IPS DF 6.9 (cell line): Measurements from ENCODE around the gene C8G.
A peak's percentile ranks its signal among the peaks of the same experiment; 100 is the strongest.

Experiments
- DNase-seq: peaks from one replicate; pipeline ENCODE4 v3.0.0-alpha.2; 2013; ENCODE audit warnings: low read depth, low spot score
- H3K27ac ChIP-seq: one replicate; pipeline ENCODE4 v1.5.1; 2013; ENCODE audit warnings: low read length, control low read depth
- H3K27me3 ChIP-seq: 2 replicates; pipeline ENCODE4 v1.6.1; 2013; ENCODE audit warnings: mild to moderate bottlenecking, low read length; ENCODE audit not compliant: control insufficient read depth, insufficient read depth
- H3K36me3 ChIP-seq: 2 replicates; pipeline ENCODE4 v1.6.1; 2013; ENCODE audit warnings: low read length; ENCODE audit not compliant: control insufficient read depth, insufficient read depth
- H3K4me1 ChIP-seq: 2 replicates; pipeline ENCODE4 v1.6.1; 2013; ENCODE audit warnings: low read length; ENCODE audit not compliant: control insufficient read depth, insufficient read depth
- H3K4me3 ChIP-seq: 2 replicates; pipeline ENCODE4 v1.5.1; 2013; ENCODE audit warnings: mild to moderate bottlenecking, low read length
- H3K9me3 ChIP-seq: 2 replicates; pipeline ENCODE4 v1.6.1; 2013; ENCODE audit warnings: low read length, inconsistent platforms; ENCODE audit not compliant: control insufficient read depth, insufficient read depth
- WGBS: extraction: QIAGEN DNeasy Blood & Tissue Kit; methylation state at CpG from one replicate; pipeline ENCODE4 v1.1.7; 2013; ENCODE audit warnings: mixed read lengths, missing lambda C conversion rate; ENCODE audit not compliant: insufficient read length, insufficient coverage; 5-methylcytosine and 5-hydroxymethylcytosine counted together

C8G gene

DNA sequence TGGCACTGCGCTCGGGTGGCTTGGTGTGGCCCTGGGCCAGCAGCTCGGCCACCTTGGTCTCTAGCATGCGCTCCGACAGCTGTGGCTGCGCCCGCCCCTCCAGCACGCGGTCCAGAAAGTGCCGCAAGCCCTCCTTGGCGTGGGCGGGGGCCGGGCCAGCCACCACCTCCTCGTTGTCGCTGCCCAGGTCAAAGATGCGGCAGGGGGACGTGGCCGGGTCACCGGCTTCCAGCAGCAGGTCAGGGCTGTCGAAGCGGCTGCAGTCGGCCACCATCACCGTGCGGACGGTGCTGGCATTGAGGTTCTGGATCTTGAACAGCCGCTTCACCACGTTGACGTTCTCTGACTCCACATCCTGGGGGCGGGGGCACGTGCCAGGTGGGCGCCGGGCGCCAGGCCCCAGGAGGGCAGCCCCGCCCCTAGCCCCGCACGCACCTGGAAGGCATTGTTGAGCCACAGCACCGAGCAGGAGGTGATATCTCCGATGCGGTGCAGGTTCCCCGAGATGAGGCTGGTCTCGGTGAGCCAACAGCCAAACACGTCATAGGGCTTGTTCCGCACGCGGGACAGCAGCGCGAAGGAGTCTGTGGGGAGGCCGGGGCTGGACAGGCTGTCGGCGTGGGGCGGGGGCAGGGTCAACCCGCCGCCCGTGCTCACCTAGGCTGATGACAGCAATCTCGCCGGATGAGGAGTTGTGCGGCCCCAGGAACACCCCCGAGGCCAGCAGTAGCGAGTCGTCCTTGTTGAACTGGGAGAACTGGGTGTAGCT is 2.7 kb upstream of the C8G start:
- Histone ChIP-seq H3K27ac (no peak overlapping the region), H3K27me3 (no peaks in the 10 kb centered on the region), H3K36me3 (peaks cover 26% of the 10 kb centered on the region), H3K4me3 (no peak overlapping the region), H3K9me3 (no peaks in the 10 kb centered on the region), H3K4me1 (peaks cover 5% of the 10 kb centered on the region; the same call in 1 of the 2 replicates)
- WGBS = no CpG with 5 or more reads among the region's 60 CpGs
- no peak for DNase-seq

DNA sequence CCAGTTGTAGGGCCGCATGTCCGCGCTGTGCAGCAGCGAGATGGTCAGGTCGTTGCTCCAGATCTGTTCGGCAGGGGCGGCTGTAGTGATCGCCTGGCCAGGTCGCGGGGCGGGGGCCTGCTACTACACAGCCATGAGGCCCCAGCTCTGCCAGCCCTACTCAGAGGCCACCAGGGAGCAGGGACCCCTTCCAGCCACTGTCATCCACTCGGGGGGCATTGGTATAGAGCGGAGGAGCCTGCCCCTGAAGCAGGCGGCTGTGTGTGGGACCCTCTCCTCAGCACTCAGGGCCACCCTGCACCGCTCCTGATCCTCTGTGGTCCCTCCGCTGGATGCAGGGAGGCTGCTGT is 2.2 kb upstream of the C8G start:
- peaks cover 26% of the 10 kb centered on the region for H3K36me3 ChIP-seq
- H3K4me1 ChIP-seq = peaks cover 5% of the 10 kb centered on the region; the same call in 1 of the 2 replicates
- no peak overlapping the region for H3K27ac ChIP-seq
- H3K27me3 ChIP-seq = no peaks in the 10 kb centered on the region
- no peak for DNase-seq
- no peak overlapping the region for H3K4me3 ChIP-seq
- H3K9me3 ChIP-seq = no peaks in the 10 kb centered on the region
- WGBS = no CpG with 5 or more reads among the region's 16 CpGs

DNA sequence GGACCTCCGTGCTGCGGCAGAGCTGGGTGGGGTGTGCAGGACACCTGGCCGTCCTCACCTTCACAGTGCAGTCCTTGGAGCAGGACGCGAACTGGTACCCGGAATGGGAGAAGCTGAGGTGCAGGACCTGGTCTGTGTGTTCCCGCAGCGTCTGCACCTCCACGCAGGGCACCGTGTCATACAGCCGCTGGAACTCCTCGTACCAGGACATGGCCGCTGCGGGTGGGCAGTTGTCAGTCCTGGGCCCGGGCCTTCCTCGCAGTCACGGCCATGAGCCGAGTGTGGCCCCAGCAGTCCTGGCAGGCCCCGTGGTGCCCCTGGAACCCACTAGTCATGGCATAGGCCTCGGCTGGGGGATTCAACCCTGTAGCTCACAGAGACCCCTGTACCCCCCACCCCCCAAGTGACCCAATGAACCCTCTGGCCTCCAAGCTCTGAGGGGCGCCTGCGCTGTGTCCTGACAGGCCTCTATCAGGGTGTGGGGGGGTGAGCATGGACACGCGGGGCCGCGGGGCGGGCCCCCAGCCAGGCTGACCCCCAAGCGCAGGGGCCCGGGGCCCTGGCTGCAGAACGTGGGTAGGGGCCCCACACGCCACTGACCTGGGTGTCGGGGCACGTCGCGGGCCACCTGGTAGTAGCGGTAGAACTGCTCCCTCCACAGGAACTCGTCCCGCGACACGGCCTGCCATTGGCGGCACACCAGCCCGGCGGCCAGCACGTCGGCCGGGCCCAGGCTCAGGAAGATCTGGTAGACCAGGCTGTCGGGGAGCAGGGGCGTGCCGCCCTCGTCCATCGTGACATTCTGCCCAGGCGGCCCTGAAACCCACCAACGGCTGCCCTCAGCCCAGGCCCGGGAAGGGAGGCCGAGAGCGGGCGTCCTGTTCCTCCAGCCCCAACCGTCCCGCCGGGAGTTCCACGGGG is 1.5 kb upstream of the C8G start:
- H3K9me3 ChIP-seq = no peaks in the 10 kb centered on the region
- no peak overlapping the region for H3K27ac ChIP-seq
- H3K4me1 ChIP-seq = peaks cover 5% of the 10 kb centered on the region; the same call in 1 of the 2 replicates
- no peak for DNase-seq
- WGBS = no CpG with 5 or more reads among the region's 61 CpGs
- no peaks in the 10 kb centered on the region for H3K27me3 ChIP-seq
- H3K36me3 ChIP-seq = peaks cover 26% of the 10 kb centered on the region
- peak overlapping the region; percentile 80 for H3K4me3 ChIP-seq

DNA sequence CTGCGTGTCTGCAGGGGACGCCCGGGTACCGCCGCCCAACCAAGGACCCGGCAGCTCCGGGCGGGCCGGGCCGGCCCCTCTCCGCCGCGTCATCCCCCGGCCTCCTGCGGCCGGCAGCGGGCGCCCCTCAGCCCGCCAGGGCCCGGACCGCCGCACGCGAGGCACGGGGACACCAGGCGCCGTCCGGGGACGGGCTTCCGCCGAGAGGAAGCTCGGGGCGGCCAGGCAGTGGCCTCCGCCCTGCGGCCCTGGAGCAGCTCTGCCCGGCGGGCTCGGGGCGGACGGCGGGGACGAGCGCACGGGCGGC is 878 bp upstream of the C8G start:
- H3K9me3 ChIP-seq = no peaks in the 10 kb centered on the region
- H3K27ac ChIP-seq = no peak overlapping the region
- DNase-seq = no peak
- no peaks in the 10 kb centered on the region for H3K27me3 ChIP-seq
- peaks cover 5% of the 10 kb centered on the region; the same call in 1 of the 2 replicates for H3K4me1 ChIP-seq
- H3K36me3 ChIP-seq = peaks cover 26% of the 10 kb centered on the region
- peak overlapping the region; percentile 80 for H3K4me3 ChIP-seq
- no CpG with 5 or more reads among the region's 45 CpGs for WGBS

DNA sequence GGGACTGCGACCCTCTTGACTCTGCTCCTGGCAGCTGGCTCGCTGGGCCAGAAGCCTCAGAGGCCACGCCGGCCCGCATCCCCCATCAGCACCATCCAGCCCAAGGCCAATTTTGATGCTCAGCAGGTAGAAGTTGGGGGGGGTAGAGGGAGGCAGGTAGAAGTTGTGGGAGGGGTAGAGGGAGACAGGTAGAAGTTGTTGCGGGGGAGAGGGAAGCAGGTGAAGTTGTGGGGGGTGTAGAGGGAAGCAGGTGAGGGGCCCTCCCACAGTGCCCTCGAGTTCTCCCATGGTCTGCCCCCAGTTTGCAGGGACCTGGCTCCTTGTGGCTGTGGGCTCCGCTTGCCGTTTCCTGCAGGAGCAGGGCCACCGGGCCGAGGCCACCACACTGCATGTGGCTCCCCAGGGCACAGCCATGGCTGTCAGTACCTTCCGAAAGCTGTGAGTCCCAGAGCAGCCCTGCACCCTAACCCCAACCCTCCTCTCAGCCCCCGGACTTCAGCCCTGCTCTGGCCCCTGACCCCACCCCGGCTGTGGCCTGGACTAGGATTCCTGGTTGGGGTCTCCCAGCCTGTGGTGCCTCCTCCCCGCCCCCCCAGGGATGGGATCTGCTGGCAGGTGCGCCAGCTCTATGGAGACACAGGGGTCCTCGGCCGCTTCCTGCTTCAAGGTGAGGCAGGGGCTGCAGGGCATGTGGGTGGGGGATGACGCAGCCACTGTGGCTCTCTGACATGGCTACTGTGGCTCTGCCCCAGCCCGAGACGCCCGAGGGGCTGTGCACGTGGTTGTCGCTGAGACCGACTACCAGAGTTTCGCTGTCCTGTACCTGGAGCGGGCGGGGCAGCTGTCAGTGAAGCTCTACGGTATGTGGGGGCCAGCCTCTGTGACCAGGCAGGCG is 537 bp downstream of the C8G start:
- no peak overlapping the region for H3K4me3 ChIP-seq
- no peak overlapping the region for H3K27ac ChIP-seq
- H3K36me3 ChIP-seq = peaks cover 18% of the 10 kb centered on the region
- H3K27me3 ChIP-seq = no peaks in the 10 kb centered on the region
- H3K4me1 ChIP-seq = peaks cover 5% of the 10 kb centered on the region; the same call in 1 of the 2 replicates
- WGBS = no CpG with 5 or more reads among the region's 30 CpGs
- no peaks in the 10 kb centered on the region for H3K9me3 ChIP-seq
- DNase-seq = no peak

DNA sequence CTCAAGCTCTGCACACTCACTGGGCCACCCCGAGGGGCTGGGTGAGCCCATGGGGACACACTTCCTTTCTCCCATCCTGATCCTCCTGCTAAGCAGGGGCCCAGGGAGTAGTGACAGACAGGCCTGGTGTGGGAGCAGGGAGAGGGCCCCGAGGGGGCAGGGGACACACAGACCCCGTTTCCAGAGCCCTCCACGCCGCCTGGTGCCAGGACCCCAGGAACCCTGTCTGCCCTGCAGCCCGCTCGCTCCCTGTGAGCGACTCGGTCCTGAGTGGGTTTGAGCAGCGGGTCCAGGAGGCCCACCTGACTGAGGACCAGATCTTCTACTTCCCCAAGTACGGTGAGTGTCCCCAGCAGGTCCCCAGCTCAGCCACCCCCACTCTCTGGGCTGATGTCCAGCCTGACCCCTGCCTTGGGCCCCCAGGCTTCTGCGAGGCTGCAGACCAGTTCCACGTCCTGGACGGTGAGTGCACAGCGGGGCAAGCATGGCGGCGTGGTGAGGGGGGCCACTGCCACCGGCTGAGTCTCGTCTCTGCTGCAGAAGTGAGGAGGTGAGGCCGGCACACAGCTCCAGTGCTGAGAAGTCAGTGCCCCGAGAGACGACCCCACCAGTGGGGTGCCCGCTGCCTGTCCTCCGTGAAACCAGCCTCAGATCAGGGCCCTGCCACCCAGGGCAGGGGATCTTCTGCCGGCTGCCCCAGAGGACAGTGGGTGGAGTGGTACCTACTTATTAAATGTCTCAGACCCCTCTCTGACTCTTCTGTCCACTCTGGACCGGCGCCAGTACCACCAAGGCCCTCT is 1.4 kb downstream of the C8G start:
- Histone ChIP-seq H3K9me3 (no peaks in the 10 kb centered on the region), H3K27me3 (no peaks in the 10 kb centered on the region), H3K4me3 (no peak overlapping the region), H3K36me3 (peaks cover 10% of the 10 kb centered on the region), H3K27ac (no peak overlapping the region), H3K4me1 (peaks cover 5% of the 10 kb centered on the region; the same call in 1 of the 2 replicates)
- no peak for DNase-seq
- no CpG with 5 or more reads among the region's 27 CpGs for whole genome bisulfite sequencing

DNA sequence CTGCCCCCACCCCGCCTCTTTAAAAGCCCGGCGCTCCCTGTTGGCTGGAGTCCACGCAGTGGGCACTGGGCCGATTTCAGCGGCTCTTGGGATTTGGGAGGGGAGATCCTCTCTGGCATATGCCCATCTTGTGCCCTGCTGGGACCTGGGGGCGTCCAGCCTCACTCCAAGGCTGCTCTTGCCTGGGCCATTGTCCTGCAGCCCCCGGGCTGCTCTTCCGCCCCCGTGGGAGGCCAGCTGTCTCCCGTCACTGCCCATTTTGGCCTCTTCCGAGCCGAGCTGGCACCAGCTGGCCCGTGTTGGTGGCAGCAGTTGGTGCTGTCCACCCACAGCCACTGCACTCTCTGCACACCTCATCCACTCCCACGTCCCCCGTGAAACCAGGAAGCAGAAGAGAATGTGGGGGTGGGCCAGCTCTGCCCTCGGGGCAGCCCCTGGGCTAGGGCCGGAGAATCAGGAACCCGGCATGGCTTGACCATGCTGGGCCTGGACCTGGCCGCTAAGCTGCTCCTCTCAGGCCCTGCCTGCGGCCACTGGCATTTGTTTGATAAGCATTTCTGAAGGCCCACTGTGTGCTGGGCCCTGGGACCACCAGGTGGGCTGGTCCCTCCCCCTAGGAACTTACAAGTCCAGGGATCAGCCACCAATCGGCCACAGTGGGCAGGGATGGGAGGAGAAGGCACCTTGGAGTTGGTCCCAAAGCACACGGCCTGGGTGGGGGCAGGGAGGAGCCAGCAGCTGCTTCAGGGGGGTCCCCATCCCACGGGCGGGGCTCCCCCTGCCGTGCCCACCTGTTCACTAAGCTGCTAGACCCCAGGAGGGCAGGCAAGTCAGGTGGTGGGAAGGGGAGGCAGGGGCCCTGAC is 2.2 kb downstream of the C8G start:
- DNase-seq = no peak
- no CpG with 5 or more reads among the region's 26 CpGs for WGBS
- Histone ChIP-seq H3K36me3 (peaks cover 3% of the 10 kb centered on the region; the same call in 1 of the 2 replicates), H3K9me3 (no peaks in the 10 kb centered on the region), H3K4me3 (no peak overlapping the region), H3K4me1 (peaks cover 5% of the 10 kb centered on the region; the same call in 1 of the 2 replicates), H3K27ac (no peak overlapping the region), H3K27me3 (no peaks in the 10 kb centered on the region)

DNA sequence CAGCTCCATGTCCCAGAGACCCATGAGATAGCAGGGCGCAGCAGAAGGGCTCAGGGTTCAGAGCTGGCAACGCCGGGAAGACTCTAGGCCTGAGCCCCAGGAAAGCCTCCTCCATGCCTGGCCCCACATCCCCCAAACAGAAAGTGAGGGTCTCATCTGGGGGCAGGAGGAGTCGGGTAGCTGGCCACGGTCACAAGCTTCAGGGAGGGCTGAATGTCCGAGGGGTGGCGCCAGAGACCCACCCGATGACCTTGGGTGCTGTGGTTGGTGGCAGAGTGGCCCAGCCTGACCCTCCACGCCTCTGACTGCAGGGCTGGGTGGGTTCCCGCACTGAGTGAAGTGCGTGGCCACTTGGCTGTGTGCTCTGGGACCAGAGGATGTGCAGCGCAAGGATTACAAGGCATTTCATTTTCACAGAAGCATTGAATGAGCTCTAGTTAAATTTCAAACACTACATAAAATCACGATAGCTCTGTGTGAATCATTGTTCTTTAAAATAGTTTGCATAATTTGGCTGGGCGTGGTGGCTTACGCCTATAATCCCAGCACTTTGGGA is 3.0 kb downstream of the C8G start:
- Histone ChIP-seq H3K36me3 (no peaks in the 10 kb centered on the region), H3K27ac (no peak overlapping the region), H3K27me3 (no peaks in the 10 kb centered on the region), H3K9me3 (no peaks in the 10 kb centered on the region), H3K4me3 (no peak overlapping the region), H3K4me1 (peaks cover 5% of the 10 kb centered on the region; the same call in 1 of the 2 replicates)
- no CpG with 5 or more reads among the region's 15 CpGs for WGBS
- DNase-seq = peak; percentile 35
